HL-60 (cell line): ENCODE results near the gene SCUBE1.

Experiments
- DNase-seq, 2 experiments: peaks; one replicate each; pipeline ENCODE4 v3.0.0-alpha.2; 2010 to 2020; ENCODE audit warnings: low read depth in 1 of 2, low spot score in 1 of 2
- H3K27ac ChIP-seq: fragments of 250-450 bp; sonication (Bioruptor Pico); replicated peaks from 2 replicates; pipeline ENCODE4 v1.5.1; 2020; ENCODE audit warnings: mild to moderate bottlenecking, moderate library complexity
- H3K27me3 ChIP-seq: fragments of 250-450 bp; sonication (Bioruptor Pico); 2 replicates; pipeline ENCODE4 v1.5.1; 2021; ENCODE audit warnings: mild to moderate bottlenecking, moderate library complexity; ENCODE audit not compliant: insufficient read depth, poor library complexity, severe bottlenecking
- H3K4me3 ChIP-seq: replicated peaks from 2 replicates; pipeline ENCODE4 v1.5.1; 2011; ENCODE audit warnings: mild to moderate bottlenecking, control low read depth, low read length; ENCODE audit not compliant: insufficient read depth
- GABPA ChIP-seq: IDR thresholded peaks from 2 replicates; pipeline ENCODE4 v1.6.1; 2012; ENCODE audit warnings: low read depth
- POLR2AphosphoS5 ChIP-seq: IDR thresholded peaks from 2 replicates; pipeline ENCODE4 v1.6.1; 2012; ENCODE audit warnings: low read depth
- SPI1 ChIP-seq: IDR thresholded peaks from 2 replicates; pipeline ENCODE4 v1.6.1; 2012; ENCODE audit warnings: low read depth, mild to moderate bottlenecking, borderline replicate concordance
- TF ChIP-seq, protein P1 (sequence below): IDR thresholded peaks from one replicate; pipeline ENCODE4 v1.5.1; 2011; ENCODE audit warnings: low read length, control low read depth, inconsistent platforms; ENCODE audit not compliant: insufficient read depth
- TF ChIP-seq, protein P2 (sequence below): IDR thresholded peaks from 2 replicates; pipeline ENCODE4 v1.6.1; 2012; ENCODE audit warnings: low read depth; ENCODE audit not compliant: insufficient replicate concordance

SCUBE1 gene

GRCh38 chr22:43203471-43203981 is 139.6 kb downstream of the SCUBE1 start:
- Histone ChIP-seq H3K27ac (no peak overlapping the region), H3K27me3 (no peaks in the 10 kb centered on the region), H3K4me3 (no peak overlapping the region)
- no peak for DNase-seq
- TF ChIP-seq POLR2AphosphoS5 = no peak
- TF ChIP-seq SPI1 = no peak
- TF ChIP-seq, protein P1, sequence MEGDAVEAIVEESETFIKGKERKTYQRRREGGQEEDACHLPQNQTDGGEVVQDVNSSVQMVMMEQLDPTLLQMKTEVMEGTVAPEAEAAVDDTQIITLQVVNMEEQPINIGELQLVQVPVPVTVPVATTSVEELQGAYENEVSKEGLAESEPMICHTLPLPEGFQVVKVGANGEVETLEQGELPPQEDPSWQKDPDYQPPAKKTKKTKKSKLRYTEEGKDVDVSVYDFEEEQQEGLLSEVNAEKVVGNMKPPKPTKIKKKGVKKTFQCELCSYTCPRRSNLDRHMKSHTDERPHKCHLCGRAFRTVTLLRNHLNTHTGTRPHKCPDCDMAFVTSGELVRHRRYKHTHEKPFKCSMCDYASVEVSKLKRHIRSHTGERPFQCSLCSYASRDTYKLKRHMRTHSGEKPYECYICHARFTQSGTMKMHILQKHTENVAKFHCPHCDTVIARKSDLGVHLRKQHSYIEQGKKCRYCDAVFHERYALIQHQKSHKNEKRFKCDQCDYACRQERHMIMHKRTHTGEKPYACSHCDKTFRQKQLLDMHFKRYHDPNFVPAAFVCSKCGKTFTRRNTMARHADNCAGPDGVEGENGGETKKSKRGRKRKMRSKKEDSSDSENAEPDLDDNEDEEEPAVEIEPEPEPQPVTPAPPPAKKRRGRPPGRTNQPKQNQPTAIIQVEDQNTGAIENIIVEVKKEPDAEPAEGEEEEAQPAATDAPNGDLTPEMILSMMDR = no peak
- no peak for TF ChIP-seq GABPA
- TF ChIP-seq, protein P2, sequence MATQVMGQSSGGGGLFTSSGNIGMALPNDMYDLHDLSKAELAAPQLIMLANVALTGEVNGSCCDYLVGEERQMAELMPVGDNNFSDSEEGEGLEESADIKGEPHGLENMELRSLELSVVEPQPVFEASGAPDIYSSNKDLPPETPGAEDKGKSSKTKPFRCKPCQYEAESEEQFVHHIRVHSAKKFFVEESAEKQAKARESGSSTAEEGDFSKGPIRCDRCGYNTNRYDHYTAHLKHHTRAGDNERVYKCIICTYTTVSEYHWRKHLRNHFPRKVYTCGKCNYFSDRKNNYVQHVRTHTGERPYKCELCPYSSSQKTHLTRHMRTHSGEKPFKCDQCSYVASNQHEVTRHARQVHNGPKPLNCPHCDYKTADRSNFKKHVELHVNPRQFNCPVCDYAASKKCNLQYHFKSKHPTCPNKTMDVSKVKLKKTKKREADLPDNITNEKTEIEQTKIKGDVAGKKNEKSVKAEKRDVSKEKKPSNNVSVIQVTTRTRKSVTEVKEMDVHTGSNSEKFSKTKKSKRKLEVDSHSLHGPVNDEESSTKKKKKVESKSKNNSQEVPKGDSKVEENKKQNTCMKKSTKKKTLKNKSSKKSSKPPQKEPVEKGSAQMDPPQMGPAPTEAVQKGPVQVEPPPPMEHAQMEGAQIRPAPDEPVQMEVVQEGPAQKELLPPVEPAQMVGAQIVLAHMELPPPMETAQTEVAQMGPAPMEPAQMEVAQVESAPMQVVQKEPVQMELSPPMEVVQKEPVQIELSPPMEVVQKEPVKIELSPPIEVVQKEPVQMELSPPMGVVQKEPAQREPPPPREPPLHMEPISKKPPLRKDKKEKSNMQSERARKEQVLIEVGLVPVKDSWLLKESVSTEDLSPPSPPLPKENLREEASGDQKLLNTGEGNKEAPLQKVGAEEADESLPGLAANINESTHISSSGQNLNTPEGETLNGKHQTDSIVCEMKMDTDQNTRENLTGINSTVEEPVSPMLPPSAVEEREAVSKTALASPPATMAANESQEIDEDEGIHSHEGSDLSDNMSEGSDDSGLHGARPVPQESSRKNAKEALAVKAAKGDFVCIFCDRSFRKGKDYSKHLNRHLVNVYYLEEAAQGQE = no peak

GRCh38 chr22:43202756-43203410 is 140.3 kb downstream of the SCUBE1 start:
- DNase-seq = no peak
- TF ChIP-seq, protein P2 = no peak
- TF ChIP-seq GABPA (no peak), POLR2AphosphoS5 (no peak), SPI1 (no peak)
- TF ChIP-seq, protein P1 = no peak
- Histone ChIP-seq H3K4me3 (no peak overlapping the region), H3K27me3 (no peaks in the 10 kb centered on the region), H3K27ac (no peak overlapping the region)

- H3K27ac ChIP-seq = no peak overlapping the region
- DNase-seq = no peak
- no peaks in the 10 kb centered on the region for H3K27me3 ChIP-seq
- TF ChIP-seq, protein P1 = no peak
- TF ChIP-seq SPI1 (no peak), GABPA (no peak), POLR2AphosphoS5 (no peak)
- TF ChIP-seq, protein P2 = no peak
- H3K4me3 ChIP-seq = no peak overlapping the region
These were observed 140.8 kb downstream of the SCUBE1 start for GRCh38 chr22:43202326-43202725.
